HepG2 (cell line): Measurements from ENCODE around the gene RUSF1. TPM values are rescaled to one million over a fixed set of nuclear protein-coding genes. Genes with fewer than 3 reads are reported as not detected.

Experiments used
- E2F2 ChIP-seq: sonication (generic); formaldehyde crosslinking; IDR thresholded peaks from 2 replicates; pipeline ENCODE4 v1.4.0; 2020; ENCODE audit warnings: missing genetic modification reagents, borderline replicate concordance
- HNRNPK ChIP-seq: fragments of 200-400 bp; formaldehyde crosslinking; IDR thresholded peaks from 2 replicates; pipeline ENCODE4 v1.6.1; 2018; ENCODE audit warnings: low read length, low read depth, moderate library complexity, mild to moderate bottlenecking; ENCODE audit not compliant: poor library complexity, severe bottlenecking
- KDM1A ChIP-seq: IDR thresholded peaks from 2 replicates; pipeline ENCODE4 v1.6.1; 2016; ENCODE audit warnings: missing compliant biosample characterization
- MBD4 ChIP-seq: IDR thresholded peaks from 2 replicates; pipeline ENCODE4 v1.6.1; 2012; ENCODE audit warnings: low read length, inconsistent platforms, borderline replicate concordance
- SPEN ChIP-seq: sonication (generic); formaldehyde crosslinking; IDR thresholded peaks from 2 replicates; pipeline ENCODE4 v1.5.1; 2020; ENCODE audit warnings: low read depth, mild to moderate bottlenecking, missing genetic modification reagents
- ZBTB1 ChIP-seq: sonication (generic); formaldehyde crosslinking; IDR thresholded peaks from 2 replicates; pipeline ENCODE4 v1.4.0; 2020; ENCODE audit warnings: missing genetic modification reagents, borderline replicate concordance
- ZBTB44 ChIP-seq: sonication (generic); formaldehyde crosslinking; IDR thresholded peaks from 2 replicates; pipeline ENCODE4 v1.4.0; 2020; ENCODE audit warnings: missing genetic modification reagents
- ZFP36L2 ChIP-seq: sonication (generic); formaldehyde crosslinking; IDR thresholded peaks from 2 replicates; pipeline ENCODE4 v1.4.0; 2020; ENCODE audit warnings: missing genetic modification reagents
- ZNF12 ChIP-seq: sonication (generic); formaldehyde crosslinking; IDR thresholded peaks from 2 replicates; pipeline ENCODE4 v1.5.0; 2020; ENCODE audit warnings: missing genetic modification reagents
- ZNF354B ChIP-seq: sonication (generic); formaldehyde crosslinking; IDR thresholded peaks from 2 replicates; pipeline ENCODE4 v1.8.0; 2022; ENCODE audit warnings: mild to moderate bottlenecking, missing genetic modification reagents
- ZNF460 ChIP-seq: sonication (generic); formaldehyde crosslinking; IDR thresholded peaks from 2 replicates; pipeline ENCODE4 v1.5.1; 2020; ENCODE audit warnings: missing genetic modification reagents, mild to moderate bottlenecking, borderline replicate concordance
- ZNF567 ChIP-seq: sonication (generic); formaldehyde crosslinking; IDR thresholded peaks from 2 replicates; pipeline ENCODE4 v1.8.1; 2023; ENCODE audit warnings: mild to moderate bottlenecking, missing genetic modification reagents, borderline replicate concordance
- ZNF816 ChIP-seq: sonication (generic); formaldehyde crosslinking; IDR thresholded peaks from 2 replicates; pipeline ENCODE4 v1.8.0; 2022; ENCODE audit warnings: missing genetic modification reagents, mild to moderate bottlenecking, borderline replicate concordance
- ZNF878 ChIP-seq: sonication (generic); formaldehyde crosslinking; IDR thresholded peaks from 2 replicates; pipeline ENCODE4 v1.8.1; 2023; ENCODE audit warnings: mild to moderate bottlenecking, missing genetic modification reagents, moderate library complexity
- polyA plus RNA-seq, 8 experiments: library from polyadenylated mRNA; depleted of rRNA in 3 of 8; stranded (reverse) in 7 of 8; unstranded in 1 of 8; fragments of >200 nt; fragmentation: Illumina TruSeq in 4 of 8; extraction: Trizol in 4 of 8; gene quantifications; 2 replicates each; pipeline versions ENCODE4 v1.2.1 to v1.2.3, GENCODE V29; 2011 to 2016; ENCODE audit warnings: low read depth in 4 of 8, missing spikeins in 1 of 8, mixed read lengths in 1 of 8; ENCODE audit not compliant: insufficient read depth in 1 of 8
- total RNA-seq, 5 experiments: library from RNA; depleted of rRNA; stranded (reverse); fragments of >200 nt; fragmentation: Illumina TruSeq; extraction: Trizol; gene quantifications; 2 replicates each; pipeline ENCODE4 v1.2.3, GENCODE V29; 2016; ENCODE audit warnings: low read depth in 1 of 5
- TF ChIP-seq, protein P1 (sequence below): sonication (generic); formaldehyde crosslinking; IDR thresholded peaks from 2 replicates; pipeline ENCODE4 v1.4.0; 2020; ENCODE audit warnings: mild to moderate bottlenecking, missing genetic modification reagents
- TF ChIP-seq, protein P2 (sequence below): sonication (generic); formaldehyde crosslinking; IDR thresholded peaks from 2 replicates; pipeline ENCODE4 v1.4.0; 2020; ENCODE audit warnings: missing genetic modification reagents, borderline replicate concordance
- TF ChIP-seq, protein P3 (sequence below): sonication (generic); formaldehyde crosslinking; IDR thresholded peaks from 2 replicates; pipeline ENCODE4 v1.4.0; 2020; ENCODE audit warnings: missing genetic modification reagents; ENCODE audit errors: not compliant biosample characterization

The RUSF1 gene
- total and polyA plus RNA-seq, 2 of the 13 experiments (the other 11 are each of a cell fraction or from before 2014, with no cell fraction given): 40.8 to 50.2 TPM

- TF ChIP-seq ZNF460: no peak; the same call in 1 of the 2 replicates
- TF ChIP-seq ZNF354B (CRISPR knock-in tag): no peak
- TF ChIP-seq E2F2 (CRISPR knock-in tag): no peak
- TF ChIP-seq ZNF878 (CRISPR knock-in tag): peak; percentile 15; the same call in 1 of the 2 replicates
- TF ChIP-seq ZNF567 (CRISPR knock-in tag): no peak
- TF ChIP-seq ZBTB44 (CRISPR knock-in tag): no peak
- no peak for TF ChIP-seq ZNF816 (CRISPR knock-in tag)
- TF ChIP-seq, protein P1, sequence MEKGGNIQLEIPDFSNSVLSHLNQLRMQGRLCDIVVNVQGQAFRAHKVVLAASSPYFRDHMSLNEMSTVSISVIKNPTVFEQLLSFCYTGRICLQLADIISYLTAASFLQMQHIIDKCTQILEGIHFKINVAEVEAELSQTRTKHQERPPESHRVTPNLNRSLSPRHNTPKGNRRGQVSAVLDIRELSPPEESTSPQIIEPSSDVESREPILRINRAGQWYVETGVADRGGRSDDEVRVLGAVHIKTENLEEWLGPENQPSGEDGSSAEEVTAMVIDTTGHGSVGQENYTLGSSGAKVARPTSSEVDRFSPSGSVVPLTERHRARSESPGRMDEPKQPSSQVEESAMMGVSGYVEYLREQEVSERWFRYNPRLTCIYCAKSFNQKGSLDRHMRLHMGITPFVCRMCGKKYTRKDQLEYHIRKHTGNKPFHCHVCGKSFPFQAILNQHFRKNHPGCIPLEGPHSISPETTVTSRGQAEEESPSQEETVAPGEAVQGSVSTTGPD (CRISPR knock-in tag): peak; percentile 95
- no peak for TF ChIP-seq MBD4
- TF ChIP-seq ZBTB1: 0 out of 2 replicates have a peak, but pooled peaks have one; percentile 19
- peak; percentile 92 for TF ChIP-seq SPEN
- no peak; the same call in 1 of the 2 replicates for TF ChIP-seq KDM1A
- TF ChIP-seq, protein P2, sequence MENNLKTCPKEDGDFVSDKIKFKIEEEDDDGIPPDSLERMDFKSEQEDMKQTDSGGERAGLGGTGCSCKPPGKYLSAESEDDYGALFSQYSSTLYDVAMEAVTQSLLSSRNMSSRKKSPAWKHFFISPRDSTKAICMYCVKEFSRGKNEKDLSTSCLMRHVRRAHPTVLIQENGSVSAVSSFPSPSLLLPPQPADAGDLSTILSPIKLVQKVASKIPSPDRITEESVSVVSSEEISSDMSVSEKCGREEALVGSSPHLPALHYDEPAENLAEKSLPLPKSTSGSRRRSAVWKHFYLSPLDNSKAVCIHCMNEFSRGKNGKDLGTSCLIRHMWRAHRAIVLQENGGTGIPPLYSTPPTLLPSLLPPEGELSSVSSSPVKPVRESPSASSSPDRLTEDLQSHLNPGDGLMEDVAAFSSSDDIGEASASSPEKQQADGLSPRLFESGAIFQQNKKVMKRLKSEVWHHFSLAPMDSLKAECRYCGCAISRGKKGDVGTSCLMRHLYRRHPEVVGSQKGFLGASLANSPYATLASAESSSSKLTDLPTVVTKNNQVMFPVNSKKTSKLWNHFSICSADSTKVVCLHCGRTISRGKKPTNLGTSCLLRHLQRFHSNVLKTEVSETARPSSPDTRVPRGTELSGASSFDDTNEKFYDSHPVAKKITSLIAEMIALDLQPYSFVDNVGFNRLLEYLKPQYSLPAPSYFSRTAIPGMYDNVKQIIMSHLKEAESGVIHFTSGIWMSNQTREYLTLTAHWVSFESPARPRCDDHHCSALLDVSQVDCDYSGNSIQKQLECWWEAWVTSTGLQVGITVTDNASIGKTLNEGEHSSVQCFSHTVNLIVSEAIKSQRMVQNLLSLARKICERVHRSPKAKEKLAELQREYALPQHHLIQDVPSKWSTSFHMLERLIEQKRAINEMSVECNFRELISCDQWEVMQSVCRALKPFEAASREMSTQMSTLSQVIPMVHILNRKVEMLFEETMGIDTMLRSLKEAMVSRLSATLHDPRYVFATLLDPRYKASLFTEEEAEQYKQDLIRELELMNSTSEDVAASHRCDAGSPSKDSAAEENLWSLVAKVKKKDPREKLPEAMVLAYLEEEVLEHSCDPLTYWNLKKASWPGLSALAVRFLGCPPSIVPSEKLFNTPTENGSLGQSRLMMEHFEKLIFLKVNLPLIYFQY: no peak; the same call in 1 of the 2 replicates
- no peak for TF ChIP-seq HNRNPK
- TF ChIP-seq ZFP36L2 (CRISPR knock-in tag): no peak
- TF ChIP-seq, protein P3, sequence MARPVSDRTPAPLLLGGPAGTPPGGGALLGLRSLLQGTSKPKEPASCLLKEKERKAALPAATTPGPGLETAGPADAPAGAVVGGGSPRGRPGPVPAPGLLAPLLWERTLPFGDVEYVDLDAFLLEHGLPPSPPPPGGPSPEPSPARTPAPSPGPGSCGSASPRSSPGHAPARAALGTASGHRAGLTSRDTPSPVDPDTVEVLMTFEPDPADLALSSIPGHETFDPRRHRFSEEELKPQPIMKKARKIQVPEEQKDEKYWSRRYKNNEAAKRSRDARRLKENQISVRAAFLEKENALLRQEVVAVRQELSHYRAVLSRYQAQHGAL (CRISPR knock-in tag): no peak
- peak; percentile 86 for TF ChIP-seq ZNF12 (CRISPR knock-in tag)
Measured at GRCh38 chr16:31458073-31458843, 49.9 kb downstream of the RUSF1 start (continued).
